ENCODE data around the gene PTPN1.
"Not testable (repeated sequence)": the region's sequence is repeated elsewhere in the genome, so short reads cannot be mapped to it uniquely, and the experiment has no call there.

The PTPN1 gene

GRCh38 chr20:50615407-50615806 lies 105.2 kb downstream of the PTPN1 start:
- DNase-seq = no peak

GRCh38 chr20:50617022-50617421 lies 106.8 kb downstream of the PTPN1 start:
- no peak for DNase-seq

GRCh38 chr20:50618537-50618936 lies 108.4 kb downstream of the PTPN1 start:
- no peak for DNase-seq

- DNase-seq = not testable (repeated sequence)
Measured at GRCh38 chr20:50620459-50620858, 110.3 kb downstream of the PTPN1 start.

- no peak for DNase-seq
Measured at GRCh38 chr20:50621068-50621665, 111.0 kb downstream of the PTPN1 start.

GRCh38 chr20:50624351-50625016 lies 114.3 kb downstream of the PTPN1 start:
- no peak for DNase-seq

- DNase-seq = no peak
Measured at GRCh38 chr20:50625986-50626677, 115.9 kb downstream of the PTPN1 start.

- no peak for DNase-seq
Measured at GRCh38 chr20:50627747-50628146, 117.6 kb downstream of the PTPN1 start.

GRCh38 chr20:50628332-50628731 lies 118.1 kb downstream of the PTPN1 start:
- no peak for DNase-seq

GRCh38 chr20:50628853-50629669 lies 118.9 kb downstream of the PTPN1 start:
- no peak for DNase-seq

GRCh38 chr20:50629670-50630045 lies 119.5 kb downstream of the PTPN1 start:
- no peak for DNase-seq

- no peak for DNase-seq
Measured at GRCh38 chr20:50630578-50631263, 120.5 kb downstream of the PTPN1 start.

- no peak for DNase-seq
Measured at GRCh38 chr20:50632236-50632635, 122.1 kb downstream of the PTPN1 start.

GRCh38 chr20:50632701-50633100 lies 122.5 kb downstream of the PTPN1 start:
- no peak for DNase-seq

- no peak for DNase-seq
Measured at GRCh38 chr20:50633361-50633760, 123.2 kb downstream of the PTPN1 start.

GRCh38 chr20:50634191-50634590 lies 124.0 kb downstream of the PTPN1 start:
- no peak for DNase-seq

All from GOT3 (cell line).